GM18909 (cell line): ENCODE results near the gene NMT2.
"Not testable (repeated sequence)": the region's sequence is repeated elsewhere in the genome, so short reads cannot be mapped to it uniquely, and the experiment has no call there.

Source experiments
- ATAC-seq: cut with Tn5 transposase; IDR thresholded peaks from one replicate; pipeline ENCODE4 v1.9.1; 2021; ENCODE audit warnings: mild to moderate bottlenecking; ENCODE audit not compliant: unreplicated experiment, poor library complexity

NMT2 gene

GRCh38 chr10:15168291-15168785 is at the start of gene NMT2:
NMT2 (minus strand) TSS chr10:15168693; CDS start chr10:15168612, 81 bp downstream.
- ATAC-seq = peak; percentile 89

- ATAC-seq = no peak
Measured at GRCh38 chr10:15216700-15217099, 48.2 kb upstream of the NMT2 start.

- ATAC-seq = no peak
Measured at GRCh38 chr10:15214237-15214636, 45.7 kb upstream of the NMT2 start.

GRCh38 chr10:15213461-15213861 is 45.0 kb upstream of the NMT2 start:
- ATAC-seq = no peak

- ATAC-seq = no peak
Measured at GRCh38 chr10:15211464-15211979, 43.0 kb upstream of the NMT2 start.

GRCh38 chr10:15210521-15210920 is 42.0 kb upstream of the NMT2 start:
- ATAC-seq = no peak

- ATAC-seq = peak; percentile 72
Measured at GRCh38 chr10:15209827-15210509, 41.5 kb upstream of the NMT2 start.

GRCh38 chr10:15208221-15208620 is 39.7 kb upstream of the NMT2 start:
- no peak for ATAC-seq

- ATAC-seq = not testable (repeated sequence)
Measured at GRCh38 chr10:15207410-15207809, 38.9 kb upstream of the NMT2 start.

- ATAC-seq = no peak
Measured at GRCh38 chr10:15202639-15203038, 34.1 kb upstream of the NMT2 start.

GRCh38 chr10:15202301-15202621 is 33.8 kb upstream of the NMT2 start:
- ATAC-seq = not testable (repeated sequence)

GRCh38 chr10:15201589-15202300 is 33.3 kb upstream of the NMT2 start:
- no peak for ATAC-seq

- no peak for ATAC-seq
Measured at GRCh38 chr10:15200626-15201025, 32.1 kb upstream of the NMT2 start.

GRCh38 chr10:15197911-15198310 is 29.4 kb upstream of the NMT2 start:
- ATAC-seq = no peak

- ATAC-seq = no peak
Measured at GRCh38 chr10:15197276-15197675, 28.8 kb upstream of the NMT2 start.

GRCh38 chr10:15196021-15196834 is 27.7 kb upstream of the NMT2 start:
- no peak for ATAC-seq

- ATAC-seq = no peak
Measured at GRCh38 chr10:15189133-15189885, 20.8 kb upstream of the NMT2 start.

- no peak for ATAC-seq
Measured at GRCh38 chr10:15188603-15189002, 20.1 kb upstream of the NMT2 start.

GRCh38 chr10:15183689-15184481 is 15.4 kb upstream of the NMT2 start:
- ATAC-seq = no peak
